GDM1 (cell line): Measurements from ENCODE around the gene CLMN.

Experiments used
- DNase-seq: peaks from one replicate; lab custom pipeline; 2025; lab: John Stamatoyannopoulos, UW

The CLMN gene

GRCh38 chr14:95302667-95303506, 16.8 kb downstream of the CLMN start:
- DNase-seq = no peak

- DNase-seq = no peak
Measured at GRCh38 chr14:95301527-95302187, 18.1 kb downstream of the CLMN start.

- no peak for DNase-seq
Measured at GRCh38 chr14:95300697-95301526, 18.8 kb downstream of the CLMN start.

GRCh38 chr14:95300002-95300696, 19.6 kb downstream of the CLMN start:
- DNase-seq = no peak

GRCh38 chr14:95299271-95299670, 20.4 kb downstream of the CLMN start:
- DNase-seq = no peak

GRCh38 chr14:95297832-95298231, 21.9 kb downstream of the CLMN start:
- no peak for DNase-seq

GRCh38 chr14:95296966-95297365, 22.7 kb downstream of the CLMN start:
- DNase-seq = no peak

- DNase-seq = no peak
Measured at GRCh38 chr14:95295600-95296376, 23.9 kb downstream of the CLMN start.

- no peak for DNase-seq
Measured at GRCh38 chr14:95294834-95295599, 24.7 kb downstream of the CLMN start.

GRCh38 chr14:95294320-95294719, 25.4 kb downstream of the CLMN start:
- no peak for DNase-seq

- DNase-seq = no peak
Measured at GRCh38 chr14:95293449-95293848, 26.3 kb downstream of the CLMN start.

GRCh38 chr14:95292660-95293425, 26.9 kb downstream of the CLMN start:
- no peak for DNase-seq

- no peak for DNase-seq
Measured at GRCh38 chr14:95291859-95292542, 27.7 kb downstream of the CLMN start.

- no peak for DNase-seq
Measured at GRCh38 chr14:95290871-95291431, 28.8 kb downstream of the CLMN start.

GRCh38 chr14:95290021-95290420, 29.7 kb downstream of the CLMN start:
- DNase-seq = no peak

- DNase-seq = no peak
Measured at GRCh38 chr14:95289323-95290010, 30.2 kb downstream of the CLMN start.

- DNase-seq = no peak
Measured at GRCh38 chr14:95288672-95289322, 30.9 kb downstream of the CLMN start.
